C1 segment of cervical spinal cord (tissue), 14 donors: ENCODE results near the gene GABRA5.

Experiments used
- DNase-seq, 14 donors: peaks; one replicate each; lab custom pipeline; 2025; lab: John Stamatoyannopoulos, UW

GABRA5 gene

GRCh38 chr15:26921433-26921832 lies 54.6 kb downstream of the GABRA5 start:
- no peak for DNase-seq

GRCh38 chr15:26926081-26926480 lies 59.2 kb downstream of the GABRA5 start:
- no peak for DNase-seq

GRCh38 chr15:26928051-26928450 lies 61.2 kb downstream of the GABRA5 start:
- no peak for DNase-seq

GRCh38 chr15:26929588-26929987 lies 62.7 kb downstream of the GABRA5 start:
- DNase-seq: no peak

- DNase-seq: no peak
Observed at GRCh38 chr15:26934848-26935247, 68.0 kb downstream of the GABRA5 start.

GRCh38 chr15:26935322-26935721 lies 68.5 kb downstream of the GABRA5 start:
- no peak for DNase-seq

GRCh38 chr15:26936502-26936901 lies 69.6 kb downstream of the GABRA5 start:
- no peak for DNase-seq

- DNase-seq: no peak
Observed at GRCh38 chr15:26937134-26937533, 70.3 kb downstream of the GABRA5 start.

GRCh38 chr15:26939398-26939797 lies 72.5 kb downstream of the GABRA5 start:
- no peak for DNase-seq

- no peak for DNase-seq
Observed at GRCh38 chr15:26941489-26941888, 74.6 kb downstream of the GABRA5 start.

- DNase-seq: no peak
Observed at GRCh38 chr15:26943866-26944265, 77.0 kb downstream of the GABRA5 start.

GRCh38 chr15:26945046-26945445 lies 78.2 kb downstream of the GABRA5 start:
- DNase-seq: no peak

- no peak for DNase-seq
Observed at GRCh38 chr15:26950001-26950400, 83.1 kb downstream of the GABRA5 start.

GRCh38 chr15:26954403-26954802 lies 87.5 kb downstream of the GABRA5 start:
- DNase-seq: no peak

GRCh38 chr15:26967719-26968269 lies 100.9 kb downstream of the GABRA5 start:
- DNase-seq: no peak

- DNase-seq: no peak
Observed at GRCh38 chr15:26968806-26969205, 101.9 kb downstream of the GABRA5 start.

GRCh38 chr15:26970712-26971210 lies 103.9 kb downstream of the GABRA5 start, which contains the start of gene GABRG3:
TSS of gene GABRG3 (plus strand) at chr15:26971181.
- no peak for DNase-seq

- DNase-seq: no peak
Observed at GRCh38 chr15:26971271-26972018, 104.6 kb downstream of the GABRA5 start.

GRCh38 chr15:26972636-26973035 lies 105.8 kb downstream of the GABRA5 start:
- DNase-seq: no peak

- no peak for DNase-seq
Observed at GRCh38 chr15:26974120-26974780, 107.4 kb downstream of the GABRA5 start.

- no peak for DNase-seq
Observed at GRCh38 chr15:26981492-26981891, 114.6 kb downstream of the GABRA5 start.

- no peak for DNase-seq
Observed at GRCh38 chr15:26983822-26984221, 117.0 kb downstream of the GABRA5 start.

- no peak for DNase-seq
Observed at GRCh38 chr15:26985050-26985449, 118.2 kb downstream of the GABRA5 start.
